Suprapubic skin (tissue), 3 donors: ENCODE data around the gene GOLGA6L2.

Experiments
- CTCF ChIP-seq, 2 donors: fragments of 200-600 bp in 1 of 2; fragments of 450-650 bp in 1 of 2; sonication (generic) in 1 of 2; IDR thresholded peaks; one replicate each; pipeline ENCODE4 v1.5.1; 2016 to 2019; ENCODE audit warnings: antibody characterized with exemption in 2 of 2, mild to moderate bottlenecking in 1 of 2, moderate library complexity in 1 of 2
- EP300 ChIP-seq: sonication (generic); formaldehyde crosslinking; IDR thresholded peaks from one replicate; pipeline ENCODE4 v1.6.1; 2017; ENCODE audit warnings: antibody characterized with exemption
- POLR2A ChIP-seq, 2 donors: fragments of 450-650 bp; IDR thresholded peaks; one replicate each; pipeline ENCODE4 v1.6.1; 2017; ENCODE audit warnings: antibody characterized with exemption in 2 of 2, mild to moderate bottlenecking in 2 of 2, moderate library complexity in 2 of 2

GRCh38 chr15:23411841-23412240 is 35.2 kb downstream of the GOLGA6L2 start:
- TF ChIP-seq CTCF (IDR thresholded peaks at IDR 0.05) = no peak
- no peak for TF ChIP-seq EP300
- TF ChIP-seq POLR2A (IDR thresholded peaks at IDR 0.05) = no peak
